HG03575 (cell line): ENCODE results near the gene CYP17A1.
"Not testable (repeated sequence)": the region's sequence is repeated elsewhere in the genome, so short reads cannot be mapped to it uniquely, and the experiment has no call there.

ENCODE experiments used
- ATAC-seq: cut with Tn5 transposase; IDR thresholded peaks from one replicate; pipeline ENCODE4 v1.9.1; 2021; ENCODE audit not compliant: unreplicated experiment, insufficient number of reproducible peaks, low FRiP score; ENCODE audit errors: extremely low read depth

The CYP17A1 gene

GRCh38 chr10:102841827-102842345 lies 4.7 kb upstream of the CYP17A1 start:
- ATAC-seq, result no peak

DNA sequence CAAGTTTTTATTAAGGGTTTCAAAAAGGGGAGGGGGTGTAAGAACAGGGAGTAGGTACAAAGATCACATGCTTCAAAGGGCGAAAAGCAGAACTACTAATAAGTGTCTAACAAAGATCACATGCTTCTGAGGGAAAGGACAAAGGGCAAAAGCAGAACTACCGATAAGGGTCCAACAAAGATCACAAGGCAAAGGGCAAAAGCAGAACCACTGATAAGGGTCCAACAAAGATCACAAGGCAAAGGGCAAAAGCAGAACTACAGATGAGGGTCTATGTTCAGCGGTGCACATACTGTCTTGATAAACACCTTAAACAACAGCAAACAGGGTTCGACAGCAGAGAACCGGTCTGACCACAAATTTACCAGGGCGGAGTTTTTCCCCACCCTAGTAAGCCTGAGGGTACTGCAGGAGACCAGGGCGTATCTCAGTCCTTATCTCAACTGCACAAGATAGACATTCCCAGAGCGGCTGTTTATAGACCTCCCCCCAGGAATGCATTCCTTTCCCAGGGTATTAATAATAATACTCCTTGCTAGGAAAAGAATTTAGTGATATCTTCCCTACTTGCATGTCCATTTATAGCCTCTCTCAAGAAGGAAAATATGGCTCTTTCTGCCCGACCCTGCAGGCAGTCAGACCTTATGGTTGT lies 1.2 kb upstream of the CYP17A1 start:
- not testable (repeated sequence) for ATAC-seq

GRCh38 chr10:102835007-102835482 lies 2.2 kb downstream of the CYP17A1 start:
- no peak for ATAC-seq

DNA sequence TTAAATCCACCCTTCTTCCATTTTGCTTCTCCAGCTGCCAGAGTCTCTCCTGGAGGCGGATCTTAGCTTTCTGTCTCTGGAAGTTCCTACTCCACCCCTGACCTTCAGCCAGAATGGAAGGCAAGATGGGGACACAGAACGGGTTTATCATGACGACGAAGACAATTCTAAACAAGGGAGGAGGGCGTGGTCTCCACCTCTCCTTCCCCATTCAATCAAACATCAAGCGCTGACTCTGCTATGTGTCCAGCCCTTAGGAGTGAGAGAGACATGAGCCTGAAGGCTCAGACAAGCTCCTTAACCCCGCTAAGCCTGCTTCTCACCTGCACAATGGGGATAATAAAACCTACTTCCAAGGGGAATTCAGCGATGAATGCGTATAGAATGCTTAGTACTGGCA lies 3.1 kb downstream of the CYP17A1 start:
- no peak for ATAC-seq

GRCh38 chr10:102832987-102833386 lies 4.2 kb downstream of the CYP17A1 start:
- ATAC-seq, result no peak

DNA sequence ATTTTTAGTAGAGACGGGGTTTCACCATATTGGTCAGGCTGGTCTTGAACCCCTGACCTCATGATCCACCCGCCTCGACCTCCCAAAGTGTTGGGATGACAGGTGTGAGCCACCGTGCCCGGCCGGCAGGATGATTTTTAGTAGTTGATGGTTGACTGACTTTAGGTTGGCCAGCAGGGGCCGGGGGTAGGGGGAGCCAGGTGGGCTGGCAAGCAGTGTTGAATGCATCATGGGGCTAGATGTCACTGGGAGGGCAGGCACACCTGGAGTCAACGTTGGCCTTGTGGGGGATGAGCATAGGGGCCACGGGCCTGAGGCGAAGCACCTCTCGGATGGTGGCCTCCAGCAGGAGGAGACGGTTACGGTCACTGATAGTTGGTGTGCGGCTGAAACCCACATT lies 5.0 kb downstream of the CYP17A1 start:
- ATAC-seq, result no peak

GRCh38 chr10:102831322-102832071 lies 5.7 kb downstream of the CYP17A1 start:
- ATAC-seq, result no peak

GRCh38 chr10:102827597-102827975 lies 9.6 kb downstream of the CYP17A1 start:
- no peak for ATAC-seq

DNA sequence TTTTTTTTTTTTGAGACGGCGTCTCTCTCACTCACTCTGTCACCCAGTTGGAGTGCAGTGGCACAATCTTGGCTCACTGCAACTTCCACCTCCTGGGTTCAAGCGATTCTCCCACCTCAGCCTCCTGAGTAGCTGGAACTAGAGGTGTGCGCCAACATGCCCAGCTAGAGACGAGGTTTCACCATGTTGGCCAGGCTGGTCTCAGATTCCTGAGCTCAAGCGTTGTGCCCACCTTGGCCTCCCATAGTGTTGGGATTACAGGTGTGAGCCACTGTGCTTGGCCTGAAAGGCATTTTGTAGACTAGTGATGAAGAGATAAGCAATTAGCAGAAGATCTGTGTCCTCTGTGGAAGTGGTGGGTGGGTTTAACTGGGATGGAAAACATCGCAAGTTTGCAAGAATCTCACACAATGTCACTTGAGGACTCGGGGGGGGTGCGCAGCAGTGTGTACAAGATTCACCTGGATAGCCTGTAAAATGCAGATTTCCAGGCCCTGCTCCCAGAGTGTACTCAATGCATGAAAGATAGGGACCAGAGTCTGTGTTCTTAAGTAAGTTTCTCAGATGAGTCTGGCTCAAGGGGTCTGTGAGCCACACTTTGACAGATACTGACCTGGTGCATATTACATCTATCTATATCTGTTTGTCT lies 10.9 kb downstream of the CYP17A1 start:
- ATAC-seq, result no peak

GRCh38 chr10:102824664-102825063 lies 12.5 kb downstream of the CYP17A1 start:
- ATAC-seq, result no peak

GRCh38 chr10:102822222-102822621 lies 15.0 kb downstream of the CYP17A1 start:
- no peak for ATAC-seq

GRCh38 chr10:102820008-102820407 lies 17.2 kb downstream of the CYP17A1 start:
- ATAC-seq, result not testable (repeated sequence)

DNA sequence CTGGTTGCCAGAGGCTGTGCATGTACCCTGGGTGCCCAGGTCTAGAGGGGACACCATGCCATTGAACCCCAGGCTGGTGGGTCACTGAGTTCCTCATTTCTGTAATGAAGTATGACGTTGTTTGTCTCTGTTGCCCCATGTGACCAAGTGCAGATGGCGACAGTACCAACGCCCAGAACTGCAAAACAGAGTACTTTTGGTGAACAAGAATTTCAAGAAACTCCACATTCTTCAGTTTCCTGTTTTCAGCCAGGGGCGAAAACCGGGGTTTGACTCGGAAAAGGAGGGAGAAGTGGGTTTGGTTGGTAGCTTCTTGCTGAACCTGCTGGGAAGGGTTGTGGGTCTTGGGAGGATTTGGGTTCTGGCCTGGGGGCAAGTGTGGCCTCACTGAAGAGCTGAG lies 18.2 kb downstream of the CYP17A1 start:
- ATAC-seq, result no peak

- ATAC-seq, result no peak
Measured at GRCh38 chr10:102817175-102817574, 20.0 kb downstream of the CYP17A1 start.

DNA sequence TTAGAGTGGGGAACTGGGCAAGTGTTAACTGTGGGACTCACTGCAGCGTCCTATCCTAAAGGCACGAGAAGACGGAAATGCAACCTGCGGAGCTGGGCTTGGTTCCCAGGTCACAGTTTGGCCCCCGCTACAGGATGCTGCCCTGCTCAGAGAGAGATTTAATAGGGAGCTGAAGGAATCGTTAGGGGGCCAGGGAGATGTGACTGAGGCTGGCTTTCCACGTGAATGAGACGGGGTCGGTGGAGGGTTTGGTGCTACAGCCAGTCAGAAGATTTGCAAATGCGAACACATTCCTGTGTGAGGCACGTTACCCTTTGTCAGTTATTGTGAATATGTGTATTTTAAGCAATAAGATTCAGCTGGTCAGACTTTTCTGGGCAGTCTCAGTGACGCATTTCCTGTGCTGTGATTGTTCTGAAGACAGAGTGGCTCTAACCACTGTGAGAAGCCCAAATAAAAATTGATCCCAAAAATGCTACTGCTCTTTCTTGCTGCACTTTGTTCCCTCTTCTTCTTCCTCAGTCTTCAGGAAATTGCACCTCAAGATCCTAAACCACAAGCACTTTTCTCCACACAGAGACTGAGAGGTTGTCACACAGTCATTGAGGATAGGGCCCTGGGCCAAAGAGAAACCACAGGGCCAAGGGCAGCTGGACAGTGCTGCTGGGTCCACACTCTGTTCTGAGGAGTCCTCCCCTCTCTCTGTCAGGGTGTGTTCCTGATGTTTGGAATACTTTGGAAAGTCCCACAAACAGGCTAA lies 21.2 kb downstream of the CYP17A1 start:
- no peak for ATAC-seq

DNA sequence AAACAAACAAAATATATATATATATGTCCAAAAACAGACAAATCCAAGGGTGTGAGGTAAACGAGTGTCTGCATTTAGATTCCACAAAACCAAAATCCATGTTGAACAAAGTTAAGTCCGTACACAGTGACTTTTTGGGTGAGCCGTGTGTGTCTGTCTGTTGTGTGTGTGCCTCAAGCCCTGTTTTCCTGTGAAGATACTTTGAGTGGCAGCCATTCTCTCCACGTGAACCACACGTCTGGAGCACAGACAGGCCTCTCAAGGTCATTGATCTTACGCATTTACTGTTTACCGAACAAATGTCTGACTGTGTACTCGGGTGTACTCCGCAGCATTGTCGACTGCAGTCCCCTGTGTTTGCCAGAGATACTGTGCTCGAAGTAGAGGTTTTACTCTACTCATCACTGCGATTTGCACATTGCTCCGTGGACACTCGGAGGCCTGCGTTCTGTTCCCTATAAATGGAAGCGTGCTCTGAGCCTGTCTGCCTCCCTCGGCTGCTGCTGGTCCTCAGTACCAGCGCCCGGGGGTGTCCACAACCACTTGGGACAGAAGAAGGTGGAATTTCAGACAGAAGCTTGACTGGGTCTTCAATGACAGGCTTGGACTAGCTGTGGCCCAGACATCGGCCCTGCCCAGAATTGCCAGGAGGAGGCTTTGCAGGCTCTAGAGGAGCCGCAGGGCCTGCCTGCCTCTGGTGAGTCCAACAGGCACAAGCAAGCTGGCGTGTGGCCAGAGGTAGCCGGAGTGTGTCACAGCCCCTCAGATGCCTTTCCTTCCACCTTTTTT lies 22.1 kb downstream of the CYP17A1 start:
- ATAC-seq, result no peak

DNA sequence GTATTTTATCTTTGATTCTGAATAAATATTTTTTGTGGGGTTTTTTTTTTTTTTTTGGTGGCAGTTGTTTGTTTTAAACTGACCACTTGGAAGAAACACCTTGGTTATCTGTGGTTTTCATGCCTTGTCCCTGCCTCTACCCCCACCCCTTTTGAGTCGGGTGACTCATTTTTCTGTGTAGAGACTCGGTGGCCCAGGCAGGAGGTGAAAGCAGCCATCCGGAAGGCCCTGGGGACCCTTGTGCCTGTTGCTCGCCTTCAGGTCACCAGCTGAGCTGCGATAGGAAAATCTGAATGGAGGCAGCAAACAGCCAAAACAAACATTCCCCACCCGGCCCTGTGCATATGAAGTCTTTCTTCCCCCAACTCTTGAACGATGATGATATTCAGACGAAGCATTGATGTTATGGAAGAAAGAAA lies 22.8 kb downstream of the CYP17A1 start:
- ATAC-seq, result no peak

- no peak for ATAC-seq
Measured at GRCh38 chr10:102813734-102814452, 23.3 kb downstream of the CYP17A1 start.
